Measurements from ENCODE around the gene SLC38A1.

Gene SLC38A1

DNA sequence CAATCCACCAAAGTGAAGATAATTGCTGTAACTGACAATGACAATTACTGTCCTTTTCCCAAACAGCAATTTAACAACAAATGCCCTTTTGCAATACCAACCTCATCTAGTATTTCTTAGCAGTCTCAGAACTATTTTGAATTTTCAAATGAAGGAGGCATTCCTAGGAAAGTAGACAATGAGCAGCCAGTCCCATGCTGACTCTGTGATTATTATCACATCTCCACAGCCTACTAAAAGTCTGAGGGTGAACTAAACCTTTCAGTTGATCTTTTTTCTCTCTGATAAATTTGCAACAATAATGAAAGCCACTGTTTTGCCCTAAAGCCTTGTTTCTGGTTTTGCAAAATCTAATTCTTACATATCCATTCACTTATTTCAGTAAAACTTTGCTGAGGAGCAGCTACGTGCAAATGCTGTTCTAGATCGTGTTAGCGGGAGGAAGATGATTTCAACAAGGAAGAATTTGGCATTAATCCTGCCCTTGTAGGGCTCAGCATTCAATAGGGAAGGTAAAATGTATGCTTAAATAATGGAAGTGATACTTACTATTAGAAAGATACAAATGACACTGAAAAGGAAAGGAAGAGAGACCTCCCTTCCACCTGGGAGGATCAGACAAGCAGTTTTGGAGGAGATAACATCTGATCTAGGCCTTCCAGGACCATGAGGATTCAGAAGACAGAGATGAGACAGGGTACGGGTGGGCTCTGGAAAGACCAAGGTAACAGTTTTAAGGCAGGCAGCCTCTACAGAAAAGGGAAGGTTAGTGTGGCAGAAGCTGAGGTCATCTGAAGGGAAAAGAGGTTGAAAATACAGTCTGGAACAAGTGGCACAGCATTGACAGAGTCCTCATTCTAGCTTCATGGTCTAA is 47.4 kb downstream of the SLC38A1 start:
- TF ChIP-seq POU2F2 (IDR thresholded peaks at IDR 0.05; ENCODE audit: low read depth, low read length) = no peak
- TF ChIP-seq POLR2A (IDR thresholded peaks at IDR 0.05; ENCODE audit: low read depth, low read length) = no peak
- TF ChIP-seq SPI1 (IDR thresholded peaks at IDR 0.05; ENCODE audit: low read depth, low read length) = no peak
- TF ChIP-seq POLR2AphosphoS5 (IDR thresholded peaks at IDR 0.05; ENCODE audit: low read depth, low read length) = no peak
- no peak for TF ChIP-seq TAF1 (IDR thresholded peaks at IDR 0.05; ENCODE audit: low read depth, low read length)
- no peak for DNase-seq (ENCODE audit: insufficient read length, low spot score)
- no peak for FAIRE-seq

- no peak for TF ChIP-seq POU2F2 (IDR thresholded peaks at IDR 0.05; ENCODE audit: low read depth, low read length)
- TF ChIP-seq SPI1 (IDR thresholded peaks at IDR 0.05; ENCODE audit: low read depth, low read length) = peak; percentile 62
- TF ChIP-seq TAF1 (IDR thresholded peaks at IDR 0.05; ENCODE audit: low read depth, low read length) = no peak
- no peak for TF ChIP-seq PAX5 (IDR thresholded peaks at IDR 0.05; ENCODE audit: insufficient read depth, low read length, severe bottlenecking)
- TF ChIP-seq POLR2AphosphoS5 (IDR thresholded peaks at IDR 0.05; ENCODE audit: low read depth, low read length) = no peak
- no peak for TF ChIP-seq POLR2A (IDR thresholded peaks at IDR 0.05; ENCODE audit: low read depth, low read length)
- FAIRE-seq (peak; percentile 41), DNase-seq (ENCODE audit: insufficient read length, low spot score) (no peak)
Observed at GRCh38 chr12:46219877-46220655, 48.8 kb downstream of the SLC38A1 start.

GRCh38 chr12:46219132-46219876 is 49.5 kb downstream of the SLC38A1 start:
- TF ChIP-seq PAX5 (IDR thresholded peaks at IDR 0.05; ENCODE audit: insufficient read depth, low read length, severe bottlenecking) = no peak
- no peak for TF ChIP-seq SPI1 (IDR thresholded peaks at IDR 0.05; ENCODE audit: low read depth, low read length)
- TF ChIP-seq POU2F2 (IDR thresholded peaks at IDR 0.05; ENCODE audit: low read depth, low read length) = no peak
- no peak for TF ChIP-seq TAF1 (IDR thresholded peaks at IDR 0.05; ENCODE audit: low read depth, low read length)
- TF ChIP-seq POLR2A (IDR thresholded peaks at IDR 0.05; ENCODE audit: low read depth, low read length) = no peak
- TF ChIP-seq POLR2AphosphoS5 (IDR thresholded peaks at IDR 0.05; ENCODE audit: low read depth, low read length) = no peak
- peak; percentile 35 for FAIRE-seq
- no peak for DNase-seq (ENCODE audit: insufficient read length, low spot score)

DNA sequence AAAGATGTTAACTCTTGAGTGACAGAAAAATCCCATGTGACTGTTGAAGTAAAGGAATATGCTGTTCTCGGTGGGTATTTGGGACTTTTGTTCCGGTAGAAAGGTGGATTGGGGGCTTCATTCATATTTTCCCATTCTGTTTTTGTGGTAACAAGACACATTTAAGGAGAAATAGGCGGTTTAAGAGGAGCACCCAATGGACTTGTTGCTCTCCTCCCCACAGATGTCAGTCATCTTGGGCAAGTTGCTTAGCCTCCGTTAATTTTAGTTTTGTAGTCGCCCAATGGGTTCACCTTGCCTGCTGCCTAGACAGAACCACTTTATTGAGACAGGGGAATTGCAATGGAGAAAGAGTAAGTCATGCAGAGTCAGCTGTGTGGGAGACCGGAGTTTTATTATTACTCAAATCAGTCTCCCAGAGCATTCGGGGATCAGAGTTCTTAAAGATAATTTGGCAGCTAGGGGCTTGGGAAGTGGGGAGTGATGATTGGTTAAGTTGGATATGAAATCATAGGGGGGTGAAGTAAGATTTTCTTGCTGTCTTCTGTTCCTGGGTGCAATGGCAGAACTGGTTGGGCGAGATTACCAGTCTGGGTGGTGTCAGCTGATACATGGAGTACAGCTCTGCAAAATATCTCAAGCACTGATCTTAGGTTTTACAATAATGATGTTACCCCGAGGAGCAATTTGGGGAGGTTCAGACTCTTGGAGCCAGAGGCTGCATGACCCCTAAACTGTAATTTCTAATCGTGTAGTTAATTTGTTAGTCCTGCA is 50.3 kb downstream of the SLC38A1 start:
- FAIRE-seq (no peak), DNase-seq (ENCODE audit: insufficient read length, low spot score) (no peak)
- TF ChIP-seq POLR2A (IDR thresholded peaks at IDR 0.05; ENCODE audit: low read depth, low read length) (no peak), SPI1 (IDR thresholded peaks at IDR 0.05; ENCODE audit: low read depth, low read length) (no peak), TAF1 (IDR thresholded peaks at IDR 0.05; ENCODE audit: low read depth, low read length) (no peak), PAX5 (IDR thresholded peaks at IDR 0.05; ENCODE audit: insufficient read depth, low read length, severe bottlenecking) (no peak), POLR2AphosphoS5 (IDR thresholded peaks at IDR 0.05; ENCODE audit: low read depth, low read length) (no peak; the same call in 1 of the 2 replicates), POU2F2 (IDR thresholded peaks at IDR 0.05; ENCODE audit: low read depth, low read length) (no peak; the same call in 1 of the 2 replicates)

GRCh38 chr12:46217541-46218321 is 51.1 kb downstream of the SLC38A1 start:
- FAIRE-seq (peak; percentile 86), DNase-seq (ENCODE audit: insufficient read length, low spot score) (no peak)
- peak; percentile 77; the same call in 1 of the 2 replicates for TF ChIP-seq POU2F2 (IDR thresholded peaks at IDR 0.05; ENCODE audit: low read depth, low read length)
- no peak for TF ChIP-seq PAX5 (IDR thresholded peaks at IDR 0.05; ENCODE audit: insufficient read depth, low read length, severe bottlenecking)
- no peak for TF ChIP-seq TAF1 (IDR thresholded peaks at IDR 0.05; ENCODE audit: low read depth, low read length)
- TF ChIP-seq SPI1 (IDR thresholded peaks at IDR 0.05; ENCODE audit: low read depth, low read length) = peak; percentile 99
- no peak for TF ChIP-seq POLR2AphosphoS5 (IDR thresholded peaks at IDR 0.05; ENCODE audit: low read depth, low read length)

DNA sequence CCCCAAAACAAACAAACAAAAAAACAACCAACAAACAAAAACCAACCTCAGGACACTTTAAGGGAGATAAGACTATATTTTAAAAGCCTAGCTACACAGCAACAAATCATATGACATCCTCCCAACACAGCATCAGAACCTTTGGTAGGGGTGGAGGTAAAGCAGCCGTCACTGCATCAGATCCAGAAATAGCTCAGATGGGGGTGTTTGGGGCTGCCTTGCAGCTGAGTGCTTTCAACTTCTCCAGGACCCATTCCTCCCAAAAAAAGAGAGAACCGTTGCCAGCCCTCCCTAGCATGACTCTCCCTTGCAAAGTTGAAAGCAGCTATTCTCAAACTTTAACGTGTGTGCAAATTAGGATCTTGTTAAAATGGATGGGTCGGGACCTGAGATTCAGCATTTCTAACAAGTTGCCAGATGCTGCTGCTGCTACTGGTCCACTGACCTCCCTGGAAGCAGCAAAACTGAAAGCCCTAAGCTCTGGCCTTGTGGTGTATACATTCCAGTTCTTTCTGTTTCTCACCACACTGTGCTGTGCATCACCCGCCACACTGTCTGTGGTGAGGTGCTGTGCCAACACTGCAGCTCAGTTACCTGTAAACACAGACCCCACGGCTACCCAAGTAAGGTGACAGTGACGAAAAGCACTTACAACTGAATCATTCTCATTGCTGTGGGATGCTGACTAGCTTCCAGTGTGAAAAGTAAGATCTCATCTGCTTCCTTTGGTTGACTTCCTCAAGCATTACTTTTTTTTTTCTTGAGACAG is 54.0 kb downstream of the SLC38A1 start:
- FAIRE-seq (peak; percentile 83), DNase-seq (ENCODE audit: insufficient read length, low spot score) (no peak)
- TF ChIP-seq POLR2A (IDR thresholded peaks at IDR 0.05; ENCODE audit: low read depth, low read length) = peak; percentile 41; the same call in 1 of the 2 replicates
- no peak for TF ChIP-seq SPI1 (IDR thresholded peaks at IDR 0.05; ENCODE audit: low read depth, low read length)
- 0 out of 2 replicates have a peak, but pooled peaks have one; percentile 25 for TF ChIP-seq POLR2AphosphoS5 (IDR thresholded peaks at IDR 0.05; ENCODE audit: low read depth, low read length)
- no peak for TF ChIP-seq PAX5 (IDR thresholded peaks at IDR 0.05; ENCODE audit: insufficient read depth, low read length, severe bottlenecking)
- no peak for TF ChIP-seq TAF1 (IDR thresholded peaks at IDR 0.05; ENCODE audit: low read depth, low read length)
- no peak for TF ChIP-seq POU2F2 (IDR thresholded peaks at IDR 0.05; ENCODE audit: low read depth, low read length)
